Measurements from ENCODE around the gene RELL1. TPM values are rescaled to one million over a fixed set of nuclear protein-coding genes. Genes with fewer than 3 reads are reported as not detected.

The RELL1 gene
- polyA plus RNA-seq, 12 donors: 12.4 to 17.8 (median 14.8) TPM; not detected in 1

GRCh38 chr4:37603070-37603468 is 83.1 kb downstream of the RELL1 start:
- peak; percentile 77 for DNase-seq

- DNase-seq: no peak
Observed at GRCh38 chr4:37602454-37603069, 83.6 kb downstream of the RELL1 start.

- DNase-seq: peak; percentile 24
Observed at GRCh38 chr4:37601531-37601930, 84.6 kb downstream of the RELL1 start.

GRCh38 chr4:37599092-37599790 is 86.9 kb downstream of the RELL1 start:
- DNase-seq: no peak

GRCh38 chr4:37597034-37597433 is 89.1 kb downstream of the RELL1 start:
- DNase-seq: no peak

- no peak for DNase-seq
Observed at GRCh38 chr4:37595875-37596680, 90.1 kb downstream of the RELL1 start.

GRCh38 chr4:37594099-37594498 is 92.1 kb downstream of the RELL1 start:
- no peak for DNase-seq

GRCh38 chr4:37591349-37591748 is 94.8 kb downstream of the RELL1 start:
- DNase-seq: no peak

- DNase-seq: no peak
Observed at GRCh38 chr4:37590016-37590415, 96.2 kb downstream of the RELL1 start.

- DNase-seq: no peak
Observed at GRCh38 chr4:37588150-37588549, 98.0 kb downstream of the RELL1 start.

GRCh38 chr4:37586194-37586593 is 100.0 kb downstream of the RELL1 start:
- no peak for DNase-seq

- no peak for DNase-seq
Observed at GRCh38 chr4:37584493-37585060, 101.6 kb downstream of the RELL1 start.

- no peak for DNase-seq
Observed at GRCh38 chr4:37584071-37584470, 102.1 kb downstream of the RELL1 start.

- DNase-seq: no peak
Observed at GRCh38 chr4:37573566-37573965, 112.6 kb downstream of the RELL1 start.

- no peak for DNase-seq
Observed at GRCh38 chr4:37568489-37568888, 117.7 kb downstream of the RELL1 start.

GRCh38 chr4:37567836-37568235 is 118.3 kb downstream of the RELL1 start:
- DNase-seq: no peak

GRCh38 chr4:37562592-37562991 is 123.6 kb downstream of the RELL1 start:
- no peak for DNase-seq

GRCh38 chr4:37561803-37562207 is 124.4 kb downstream of the RELL1 start:
- DNase-seq: no peak

- no peak for DNase-seq
Observed at GRCh38 chr4:37561196-37561802, 124.9 kb downstream of the RELL1 start.
